Osteoblast (primary cell): ENCODE measurements around the gene TAS2R10. TPM values are rescaled to one million over a fixed set of nuclear protein-coding genes. Genes with fewer than 3 reads are reported as not detected.

ENCODE experiments used
- DNase-seq: peaks from one replicate; pipeline ENCODE4 v3.0.0; 2011; ENCODE audit warnings: low spot score, mixed read lengths; ENCODE audit not compliant: insufficient read length; ENCODE audit errors: missing footprints
- H2AFZ ChIP-seq: 2 replicates; pipeline ENCODE4 v1.6.0; 2011; ENCODE audit warnings: mild to moderate bottlenecking, low read length
- H3K27ac ChIP-seq: 2 replicates; pipeline ENCODE4 v1.5.1; 2011; ENCODE audit warnings: mild to moderate bottlenecking, low read depth, low read length, moderate library complexity
- H3K27me3 ChIP-seq: 2 replicates; pipeline ENCODE4 v1.6.0; 2012; ENCODE audit warnings: mild to moderate bottlenecking, control low read depth, inconsistent platforms, low read length, moderate library complexity; ENCODE audit not compliant: insufficient read depth
- H3K36me3 ChIP-seq: 2 replicates; pipeline ENCODE4 v1.5.1; 2011; ENCODE audit warnings: mild to moderate bottlenecking, low read length, control low read depth, moderate library complexity; ENCODE audit not compliant: insufficient read depth
- H3K4me1 ChIP-seq: 2 replicates; pipeline ENCODE4 v1.5.1; 2011; ENCODE audit warnings: mild to moderate bottlenecking, low read length, control low read depth, moderate library complexity; ENCODE audit not compliant: insufficient read depth
- H3K4me2 ChIP-seq: 2 replicates; pipeline ENCODE4 v1.6.0; 2011; ENCODE audit warnings: mild to moderate bottlenecking, low read length; ENCODE audit not compliant: insufficient read depth
- H3K4me3 ChIP-seq: fragments of 200-600 bp; sonication (generic); 3 replicates; pipeline ENCODE4 v1.5.1; 2012; ENCODE audit warnings: mild to moderate bottlenecking, low read length, inconsistent platforms; ENCODE audit not compliant: insufficient read depth
- H3K79me2 ChIP-seq: 2 replicates; pipeline ENCODE4 v1.6.0; 2012; ENCODE audit warnings: mild to moderate bottlenecking, low read length, control low read depth, inconsistent platforms; ENCODE audit not compliant: insufficient read depth
- H3K9me3 ChIP-seq: 2 replicates; pipeline ENCODE4 v1.5.1; 2011; ENCODE audit warnings: low read depth, low read length, control low read depth
- H4K20me1 ChIP-seq: 2 replicates; pipeline ENCODE4 v1.6.0; 2012; ENCODE audit warnings: mild to moderate bottlenecking, low read length, control low read depth; ENCODE audit not compliant: insufficient read depth
- total RNA-seq: library from RNA; depleted of rRNA; stranded (reverse); fragments of >200 nt; gene quantifications from 2 replicates; pipeline ENCODE4 v1.2.3, GENCODE V29; 2012
- TF ChIP-seq, protein P1 (sequence below): IDR thresholded peaks from 2 replicates; pipeline ENCODE4 v1.5.1; 2011; ENCODE audit warnings: mild to moderate bottlenecking, low read depth, low read length, moderate library complexity; ENCODE audit errors: extremely low read depth

Gene TAS2R10, protein sequence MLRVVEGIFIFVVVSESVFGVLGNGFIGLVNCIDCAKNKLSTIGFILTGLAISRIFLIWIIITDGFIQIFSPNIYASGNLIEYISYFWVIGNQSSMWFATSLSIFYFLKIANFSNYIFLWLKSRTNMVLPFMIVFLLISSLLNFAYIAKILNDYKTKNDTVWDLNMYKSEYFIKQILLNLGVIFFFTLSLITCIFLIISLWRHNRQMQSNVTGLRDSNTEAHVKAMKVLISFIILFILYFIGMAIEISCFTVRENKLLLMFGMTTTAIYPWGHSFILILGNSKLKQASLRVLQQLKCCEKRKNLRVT
- 1.1 and 1.8 TPM in 2 replicates for total RNA-seq

DNA sequence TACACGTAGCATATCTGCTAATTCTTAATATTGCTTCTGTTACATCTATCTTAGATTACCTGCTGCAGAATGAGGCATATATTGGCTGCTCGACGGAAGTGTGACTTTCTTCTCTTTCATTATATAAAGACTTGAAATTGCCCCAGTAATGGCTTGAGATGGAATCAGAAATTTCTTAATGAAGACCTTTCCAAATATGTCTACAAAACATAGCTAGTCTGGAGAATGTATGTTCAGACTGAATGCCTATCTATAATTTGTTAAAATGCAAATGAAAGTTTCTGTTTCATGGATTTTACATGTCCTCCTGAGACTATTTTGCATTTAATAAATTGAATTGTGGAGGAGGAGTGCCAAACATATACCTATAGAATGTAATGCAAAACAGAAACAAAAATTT, at the start of gene TAS2R10:
Gene TAS2R10, minus strand, starts transcription at position 101 of the 400 bp plus-strand sequence. Its CDS starts 89 bp downstream, at position 12.
- H3K36me3 ChIP-seq: no peaks in the 10 kb centered on the region
- H3K79me2 ChIP-seq: no peaks in the 10 kb centered on the region
- H4K20me1 ChIP-seq: no peaks in the 10 kb centered on the region
- H3K27me3 ChIP-seq: no peaks in the 10 kb centered on the region
- no peaks in the 10 kb centered on the region for H3K4me1 ChIP-seq
- no peak within 1 kb of the TSS for H3K4me3 ChIP-seq
- no peak within 1 kb of the TSS for H2AFZ ChIP-seq
- no peaks in the 10 kb centered on the region for H3K9me3 ChIP-seq
- TF ChIP-seq, protein P1, sequence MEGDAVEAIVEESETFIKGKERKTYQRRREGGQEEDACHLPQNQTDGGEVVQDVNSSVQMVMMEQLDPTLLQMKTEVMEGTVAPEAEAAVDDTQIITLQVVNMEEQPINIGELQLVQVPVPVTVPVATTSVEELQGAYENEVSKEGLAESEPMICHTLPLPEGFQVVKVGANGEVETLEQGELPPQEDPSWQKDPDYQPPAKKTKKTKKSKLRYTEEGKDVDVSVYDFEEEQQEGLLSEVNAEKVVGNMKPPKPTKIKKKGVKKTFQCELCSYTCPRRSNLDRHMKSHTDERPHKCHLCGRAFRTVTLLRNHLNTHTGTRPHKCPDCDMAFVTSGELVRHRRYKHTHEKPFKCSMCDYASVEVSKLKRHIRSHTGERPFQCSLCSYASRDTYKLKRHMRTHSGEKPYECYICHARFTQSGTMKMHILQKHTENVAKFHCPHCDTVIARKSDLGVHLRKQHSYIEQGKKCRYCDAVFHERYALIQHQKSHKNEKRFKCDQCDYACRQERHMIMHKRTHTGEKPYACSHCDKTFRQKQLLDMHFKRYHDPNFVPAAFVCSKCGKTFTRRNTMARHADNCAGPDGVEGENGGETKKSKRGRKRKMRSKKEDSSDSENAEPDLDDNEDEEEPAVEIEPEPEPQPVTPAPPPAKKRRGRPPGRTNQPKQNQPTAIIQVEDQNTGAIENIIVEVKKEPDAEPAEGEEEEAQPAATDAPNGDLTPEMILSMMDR: no peak
- no peak within 1 kb of the TSS for H3K27ac ChIP-seq
- no peak within 1 kb of the TSS for H3K4me2 ChIP-seq
- DNase-seq: no peak

DNA sequence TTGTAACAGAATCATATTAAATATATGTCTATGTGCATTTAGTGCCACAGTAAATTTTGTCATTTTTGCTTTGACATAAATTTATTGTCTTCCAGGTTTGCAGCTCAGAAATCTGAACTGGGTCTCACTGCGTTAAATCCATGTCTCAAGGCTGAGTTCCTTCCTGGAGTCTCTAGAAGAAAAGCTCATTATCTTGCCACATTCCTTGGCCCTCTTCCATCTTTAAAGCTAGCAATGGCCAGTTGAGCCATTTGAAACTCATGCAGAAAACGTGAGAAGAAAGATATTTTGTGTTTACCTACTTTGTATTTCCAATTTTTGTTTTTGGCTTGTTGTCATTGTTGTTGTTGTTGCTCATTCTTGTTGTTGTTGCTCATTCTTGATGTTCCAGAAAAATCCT, 47.2 kb upstream of the TAS2R10 start:
- Histone ChIP-seq H4K20me1 (no peaks in the 10 kb centered on the region), H3K27me3 (no peaks in the 10 kb centered on the region), H3K79me2 (no peaks in the 10 kb centered on the region), H3K4me2 (no peak overlapping the region), H2AFZ (no peak overlapping the region), H3K36me3 (peaks cover 7% of the 10 kb centered on the region), H3K4me1 (no peaks in the 10 kb centered on the region), H3K9me3 (no peaks in the 10 kb centered on the region), H3K4me3 (no peak overlapping the region), H3K27ac (no peak overlapping the region)
- DNase-seq: no peak
- TF ChIP-seq, protein P1: no peak

DNA sequence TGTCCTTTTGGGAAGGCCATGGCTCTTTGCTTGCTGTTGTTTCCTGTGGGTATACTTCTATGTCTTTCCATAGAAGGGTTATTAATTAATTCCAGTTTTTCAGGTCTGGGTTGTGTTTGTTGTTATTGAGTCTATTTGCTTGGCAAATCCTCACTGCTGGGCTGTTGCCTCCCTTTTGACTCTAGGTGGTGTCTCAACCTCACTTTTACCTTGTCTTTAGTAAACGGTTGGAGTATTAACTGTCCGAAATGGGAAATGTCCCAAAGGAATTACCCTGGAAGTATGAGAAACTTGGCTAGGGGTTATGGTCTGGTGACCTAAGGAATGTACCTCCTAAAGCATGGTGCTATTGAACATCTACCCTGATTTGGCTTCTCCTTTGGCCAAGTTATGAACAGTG, 41.2 kb upstream of the TAS2R10 start:
- TF ChIP-seq, protein P1: no peak
- no peak for DNase-seq
- no peak overlapping the region for H3K4me3 ChIP-seq

DNA sequence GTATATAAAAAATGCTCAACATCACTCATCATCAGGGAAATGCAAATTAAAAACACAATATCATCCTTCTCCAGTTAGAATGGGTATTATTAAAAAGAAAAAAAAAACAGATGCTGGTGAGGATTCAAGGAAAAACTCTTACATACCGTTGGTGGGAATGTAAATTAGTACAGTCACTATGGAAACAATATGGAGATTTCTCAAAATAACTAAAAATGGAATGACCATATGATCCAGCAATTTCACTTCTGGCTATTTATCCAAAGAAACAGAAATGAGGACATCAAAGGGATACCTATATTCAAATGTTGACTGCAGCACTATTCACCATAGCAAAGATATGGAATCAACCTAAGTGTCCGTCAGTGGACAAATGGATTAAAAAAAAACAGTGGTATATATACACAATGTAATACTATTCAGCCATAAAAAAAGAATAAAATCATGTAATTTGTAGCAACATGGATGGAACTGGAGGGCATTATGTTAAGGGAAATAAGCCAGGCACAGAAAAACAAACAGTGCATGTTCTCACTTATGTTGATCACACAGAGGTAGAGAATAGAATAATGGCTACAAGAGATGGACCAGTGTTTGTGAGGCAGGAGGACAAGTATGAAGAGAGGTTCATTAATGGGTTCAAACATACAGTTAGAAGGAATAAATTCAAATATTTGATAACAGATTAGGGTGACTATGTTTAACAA, 37.5 kb upstream of the TAS2R10 start:
- no peaks in the 10 kb centered on the region for H4K20me1 ChIP-seq
- no peak for DNase-seq
- H3K4me2 ChIP-seq: no peak overlapping the region
- H3K79me2 ChIP-seq: no peaks in the 10 kb centered on the region
- H3K4me3 ChIP-seq: no peak overlapping the region
- no peak overlapping the region for H3K27ac ChIP-seq
- TF ChIP-seq, protein P1: no peak
- no peaks in the 10 kb centered on the region for H3K9me3 ChIP-seq
- H3K4me1 ChIP-seq: no peaks in the 10 kb centered on the region
- H3K27me3 ChIP-seq: no peaks in the 10 kb centered on the region
- no peaks in the 10 kb centered on the region for H3K36me3 ChIP-seq
- no peak overlapping the region for H2AFZ ChIP-seq

More for the DNA sequence above, 41.2 kb upstream of the TAS2R10 start:
- no peaks in the 10 kb centered on the region for H3K79me2 ChIP-seq
- no peaks in the 10 kb centered on the region for H3K27me3 ChIP-seq
- H3K4me1 ChIP-seq: no peaks in the 10 kb centered on the region
- no peak overlapping the region for H3K27ac ChIP-seq
- no peaks in the 10 kb centered on the region for H3K9me3 ChIP-seq
- no peak overlapping the region for H3K4me2 ChIP-seq
- no peaks in the 10 kb centered on the region for H3K36me3 ChIP-seq
- no peaks in the 10 kb centered on the region for H4K20me1 ChIP-seq
- H2AFZ ChIP-seq: no peak overlapping the region
